Neural cell (in vitro differentiated cells): Measurements from ENCODE around the gene DROSHA. TPM values are rescaled to one million over a fixed set of nuclear protein-coding genes. Genes with fewer than 3 reads are reported as not detected.

Experiments used
- H2AFZ ChIP-seq: fragments of 200-600, 300-800 bp; sonication (generic), shearing (Covaris generic); 2 replicates; pipeline ENCODE4 v1.6.0; 2014; ENCODE audit warnings: low read depth, mild to moderate bottlenecking, antibody characterized with exemption, low read length, moderate library complexity
- H3F3A ChIP-seq: fragments of 200-600 bp; shearing (Covaris generic); 2 replicates; pipeline ENCODE4 v1.6.1; 2016; ENCODE audit warnings: mild to moderate bottlenecking, moderate library complexity, mixed read lengths, antibody characterized with exemption, low read length; ENCODE audit not compliant: insufficient read depth, poor library complexity, severe bottlenecking
- H3K27ac ChIP-seq: fragments of 200-600, 300-800 bp; sonication (generic), shearing (Covaris generic); 2 replicates; pipeline ENCODE4 v1.5.1; 2014; ENCODE audit warnings: mild to moderate bottlenecking, low read length, moderate library complexity
- H3K27me3 ChIP-seq: fragments of 300-800, 200-600 bp; sonication (generic), shearing (Covaris generic); 2 replicates; pipeline ENCODE4 v1.6.0; 2014; ENCODE audit warnings: mild to moderate bottlenecking, low read depth, low read length, moderate library complexity; ENCODE audit not compliant: insufficient read depth
- H3K36me3 ChIP-seq: fragments of 300-800, 200-600 bp; sonication (generic), shearing (Covaris generic); 2 replicates; pipeline ENCODE4 v1.5.1; 2014; ENCODE audit warnings: mild to moderate bottlenecking, antibody characterized with exemption, low read length, moderate library complexity; ENCODE audit not compliant: insufficient read depth
- H3K4me2 ChIP-seq: fragments of 300-800, 200-600 bp; sonication (generic), shearing (Covaris generic); 2 replicates; pipeline ENCODE4 v1.6.0; 2014; ENCODE audit warnings: mild to moderate bottlenecking, low read length
- H3K4me3 ChIP-seq: fragments of 300-800, 200-600 bp; sonication (generic), shearing (Covaris generic); 2 replicates; pipeline ENCODE4 v1.5.1; 2014; ENCODE audit warnings: mild to moderate bottlenecking, low read length, moderate library complexity
- H3K79me2 ChIP-seq: fragments of 200-600 bp; shearing (Covaris generic); replicated peaks from 2 replicates; pipeline ENCODE4 v1.6.0; 2014; ENCODE audit warnings: mild to moderate bottlenecking, low read length, moderate library complexity; ENCODE audit not compliant: insufficient read depth
- H3K9ac ChIP-seq: fragments of 300-800, 200-600 bp; sonication (generic), shearing (Covaris generic); 2 replicates; pipeline ENCODE4 v1.6.1; 2016; ENCODE audit warnings: mild to moderate bottlenecking, low read length, mixed read lengths
- H3K9me2 ChIP-seq: fragments of 200-600 bp; shearing (Covaris generic); 2 replicates; pipeline ENCODE4 v1.6.1; 2016; ENCODE audit warnings: mild to moderate bottlenecking, low read length, mixed read lengths; ENCODE audit not compliant: insufficient read depth
- H3K9me3 ChIP-seq: fragments of 200-600, 300-800 bp; sonication (generic), shearing (Covaris generic); 2 replicates; pipeline ENCODE4 v1.6.1; 2016; ENCODE audit warnings: mild to moderate bottlenecking, mixed run types, low read length, moderate library complexity, mixed read lengths
- H4K20me1 ChIP-seq: fragments of 200-600 bp; shearing (Covaris generic); 2 replicates; pipeline ENCODE4 v1.6.1; 2016; ENCODE audit warnings: mild to moderate bottlenecking, mixed run types; ENCODE audit not compliant: insufficient read depth
- EP300 ChIP-seq: fragments of 450-650 bp; conservative IDR thresholded peaks from 2 replicates; pipeline ENCODE4 v1.6.1; 2014; ENCODE audit warnings: antibody characterized with exemption, mild to moderate bottlenecking, moderate library complexity; ENCODE audit not compliant: poor library complexity, severe bottlenecking
- EZH2 ChIP-seq: fragments of 200-600, 300-800 bp; shearing (Covaris generic), sonication (generic); IDR thresholded peaks from 2 replicates; pipeline ENCODE4 v1.6.1; 2014; ENCODE audit warnings: antibody characterized with exemption, low read length, borderline replicate concordance, mild to moderate bottlenecking; ENCODE audit not compliant: insufficient read depth, poor library complexity, severe bottlenecking
- MXI1 ChIP-seq: fragments of 450-650 bp; conservative IDR thresholded peaks from 2 replicates; pipeline ENCODE4 v1.6.1; 2014; ENCODE audit warnings: antibody characterized with exemption, mild to moderate bottlenecking; ENCODE audit not compliant: poor library complexity, severe bottlenecking
- POLR2AphosphoS5 ChIP-seq: IDR thresholded peaks from 2 replicates; pipeline ENCODE4 v1.6.1; 2012
- RAD21 ChIP-seq: fragments of 450-650 bp; conservative IDR thresholded peaks from 2 replicates; pipeline ENCODE4 v1.6.1; 2014; ENCODE audit warnings: antibody characterized with exemption, mild to moderate bottlenecking, moderate library complexity
- SMC3 ChIP-seq: fragments of 450-650 bp; conservative IDR thresholded peaks from 2 replicates; pipeline ENCODE4 v1.6.1; 2014; ENCODE audit warnings: antibody characterized with exemption, mild to moderate bottlenecking, moderate library complexity; ENCODE audit not compliant: poor library complexity
- TAF1 ChIP-seq: IDR thresholded peaks from 2 replicates; pipeline ENCODE4 v1.6.1; 2012; ENCODE audit warnings: low read depth
- polyA plus RNA-seq: library from polyadenylated mRNA; depleted of rRNA; stranded (reverse); fragments of >200 nt; gene quantifications from 2 replicates; pipeline ENCODE4 v1.2.3, GENCODE V29; 2014
- TF ChIP-seq, protein P1 (sequence below): IDR thresholded peaks from 2 replicates; pipeline ENCODE4 v1.6.1; 2012; ENCODE audit warnings: borderline replicate concordance
- TF ChIP-seq, protein P2 (sequence below): fragments of 450-650 bp; IDR thresholded peaks from 2 replicates; pipeline ENCODE4 v1.5.1; 2014; ENCODE audit warnings: antibody characterized with exemption, mild to moderate bottlenecking, moderate library complexity; ENCODE audit not compliant: poor library complexity, severe bottlenecking

Gene DROSHA
- polyA plus RNA-seq, 1 donor from 2014 or later: 88.5 TPM

DNA sequence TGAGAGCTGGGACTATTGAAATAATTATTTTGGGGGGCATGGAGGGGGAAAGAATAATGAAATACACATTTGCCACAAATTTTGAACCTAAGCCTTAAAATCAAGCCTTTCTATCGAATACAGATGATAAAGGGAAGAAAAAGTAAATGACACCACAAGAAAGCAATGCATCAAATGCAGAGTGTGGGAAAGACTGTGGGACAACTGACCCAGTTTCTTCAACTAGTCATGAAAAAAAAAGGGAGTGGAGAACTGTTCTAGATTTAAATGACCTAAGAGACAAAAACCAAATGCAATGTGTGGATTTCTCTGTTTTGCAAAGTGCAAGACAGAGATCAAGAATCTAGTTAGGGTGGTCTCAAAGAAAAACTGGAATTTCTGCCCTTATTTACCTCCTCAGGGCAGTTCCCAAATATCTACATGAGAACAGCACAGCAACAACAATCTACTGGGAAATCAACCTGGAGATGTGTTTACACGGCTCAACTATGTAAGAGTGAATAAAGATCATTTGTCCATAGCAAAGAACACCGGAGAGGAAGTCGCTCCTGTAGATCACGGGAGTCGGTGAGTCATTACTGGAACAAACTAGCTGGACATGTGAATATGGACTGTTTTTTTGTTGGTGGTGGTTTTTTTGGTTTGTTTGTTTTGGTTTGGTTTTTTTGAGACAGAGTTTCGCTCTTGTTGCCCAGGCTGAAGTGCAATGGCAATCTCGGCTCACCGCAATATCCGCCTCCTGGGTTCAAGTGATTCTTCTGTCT lies 145.9 kb downstream of the DROSHA start:
- Histone ChIP-seq H3K9me3 (no peaks in the 10 kb centered on the region), H3K9me2 (no peaks in the 10 kb centered on the region), H3K27me3 (no peaks in the 10 kb centered on the region), H3K36me3 (no peaks in the 10 kb centered on the region), H3K4me3 (no peak overlapping the region), H4K20me1 (no peaks in the 10 kb centered on the region), H2AFZ (no peak overlapping the region), H3K9ac (no peak overlapping the region), H3F3A (no peaks in the 10 kb centered on the region), H3K79me2 (no peaks in the 10 kb centered on the region), H3K4me2 (no peak overlapping the region), H3K27ac (no peak overlapping the region)
- TF ChIP-seq, protein P1, sequence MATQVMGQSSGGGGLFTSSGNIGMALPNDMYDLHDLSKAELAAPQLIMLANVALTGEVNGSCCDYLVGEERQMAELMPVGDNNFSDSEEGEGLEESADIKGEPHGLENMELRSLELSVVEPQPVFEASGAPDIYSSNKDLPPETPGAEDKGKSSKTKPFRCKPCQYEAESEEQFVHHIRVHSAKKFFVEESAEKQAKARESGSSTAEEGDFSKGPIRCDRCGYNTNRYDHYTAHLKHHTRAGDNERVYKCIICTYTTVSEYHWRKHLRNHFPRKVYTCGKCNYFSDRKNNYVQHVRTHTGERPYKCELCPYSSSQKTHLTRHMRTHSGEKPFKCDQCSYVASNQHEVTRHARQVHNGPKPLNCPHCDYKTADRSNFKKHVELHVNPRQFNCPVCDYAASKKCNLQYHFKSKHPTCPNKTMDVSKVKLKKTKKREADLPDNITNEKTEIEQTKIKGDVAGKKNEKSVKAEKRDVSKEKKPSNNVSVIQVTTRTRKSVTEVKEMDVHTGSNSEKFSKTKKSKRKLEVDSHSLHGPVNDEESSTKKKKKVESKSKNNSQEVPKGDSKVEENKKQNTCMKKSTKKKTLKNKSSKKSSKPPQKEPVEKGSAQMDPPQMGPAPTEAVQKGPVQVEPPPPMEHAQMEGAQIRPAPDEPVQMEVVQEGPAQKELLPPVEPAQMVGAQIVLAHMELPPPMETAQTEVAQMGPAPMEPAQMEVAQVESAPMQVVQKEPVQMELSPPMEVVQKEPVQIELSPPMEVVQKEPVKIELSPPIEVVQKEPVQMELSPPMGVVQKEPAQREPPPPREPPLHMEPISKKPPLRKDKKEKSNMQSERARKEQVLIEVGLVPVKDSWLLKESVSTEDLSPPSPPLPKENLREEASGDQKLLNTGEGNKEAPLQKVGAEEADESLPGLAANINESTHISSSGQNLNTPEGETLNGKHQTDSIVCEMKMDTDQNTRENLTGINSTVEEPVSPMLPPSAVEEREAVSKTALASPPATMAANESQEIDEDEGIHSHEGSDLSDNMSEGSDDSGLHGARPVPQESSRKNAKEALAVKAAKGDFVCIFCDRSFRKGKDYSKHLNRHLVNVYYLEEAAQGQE: no peak
- TF ChIP-seq RAD21: no peak
- TF ChIP-seq SMC3: no peak
- TF ChIP-seq, protein P2, sequence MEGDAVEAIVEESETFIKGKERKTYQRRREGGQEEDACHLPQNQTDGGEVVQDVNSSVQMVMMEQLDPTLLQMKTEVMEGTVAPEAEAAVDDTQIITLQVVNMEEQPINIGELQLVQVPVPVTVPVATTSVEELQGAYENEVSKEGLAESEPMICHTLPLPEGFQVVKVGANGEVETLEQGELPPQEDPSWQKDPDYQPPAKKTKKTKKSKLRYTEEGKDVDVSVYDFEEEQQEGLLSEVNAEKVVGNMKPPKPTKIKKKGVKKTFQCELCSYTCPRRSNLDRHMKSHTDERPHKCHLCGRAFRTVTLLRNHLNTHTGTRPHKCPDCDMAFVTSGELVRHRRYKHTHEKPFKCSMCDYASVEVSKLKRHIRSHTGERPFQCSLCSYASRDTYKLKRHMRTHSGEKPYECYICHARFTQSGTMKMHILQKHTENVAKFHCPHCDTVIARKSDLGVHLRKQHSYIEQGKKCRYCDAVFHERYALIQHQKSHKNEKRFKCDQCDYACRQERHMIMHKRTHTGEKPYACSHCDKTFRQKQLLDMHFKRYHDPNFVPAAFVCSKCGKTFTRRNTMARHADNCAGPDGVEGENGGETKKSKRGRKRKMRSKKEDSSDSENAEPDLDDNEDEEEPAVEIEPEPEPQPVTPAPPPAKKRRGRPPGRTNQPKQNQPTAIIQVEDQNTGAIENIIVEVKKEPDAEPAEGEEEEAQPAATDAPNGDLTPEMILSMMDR: no peak
- TF ChIP-seq TAF1: no peak
- TF ChIP-seq POLR2AphosphoS5: no peak
- TF ChIP-seq EP300: no peak
- no peak for TF ChIP-seq MXI1
- TF ChIP-seq EZH2: no peak

DNA sequence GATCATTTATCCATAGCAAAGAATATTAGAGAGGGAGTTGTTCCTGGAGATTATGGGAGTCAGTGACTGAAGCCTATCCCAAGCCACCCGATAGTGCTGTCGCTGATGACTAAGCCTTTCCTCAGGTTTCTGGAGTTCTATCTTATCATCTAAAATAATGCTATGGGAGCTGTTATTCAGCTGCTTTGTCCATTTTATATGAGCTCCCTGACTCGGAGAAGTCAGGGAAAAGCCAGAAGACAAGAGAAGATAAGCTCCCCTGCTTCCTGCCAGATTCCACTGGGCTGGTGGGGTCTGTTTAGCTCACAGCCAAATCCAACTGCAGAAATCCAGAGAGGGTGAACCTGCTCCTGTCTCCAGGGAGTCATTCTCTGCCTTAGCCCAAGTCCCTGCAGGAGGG lies 148.2 kb downstream of the DROSHA start:
- Histone ChIP-seq H3K27ac (no peak overlapping the region), H2AFZ (no peak overlapping the region), H3K4me2 (no peak overlapping the region), H3F3A (no peaks in the 10 kb centered on the region), H3K9me3 (no peaks in the 10 kb centered on the region), H3K27me3 (no peaks in the 10 kb centered on the region), H3K4me3 (no peak overlapping the region), H3K36me3 (no peaks in the 10 kb centered on the region), H3K9me2 (no peaks in the 10 kb centered on the region), H4K20me1 (no peaks in the 10 kb centered on the region), H3K79me2 (no peaks in the 10 kb centered on the region), H3K9ac (no peak overlapping the region)
- TF ChIP-seq SMC3 (no peak), POLR2AphosphoS5 (no peak), EP300 (no peak), EZH2 (no peak), MXI1 (no peak), TAF1 (no peak), RAD21 (no peak)
- TF ChIP-seq, protein P2: no peak
- TF ChIP-seq, protein P1: no peak
